GM23338 (cell line): ENCODE data around the gene RHBDD1.

Experiments
- CTCF ChIP-seq, 2 experiments: fragments of 200-600 bp in 1 of 2; sonication (generic) in 1 of 2; conservative IDR thresholded peaks; 2 replicates each; pipeline versions ENCODE4 v1.5.1 to v1.6.1; 2016 to 2017; ENCODE audit warnings: antibody characterized with exemption in 2 of 2, low read depth in 2 of 2, mild to moderate bottlenecking in 2 of 2, moderate library complexity in 1 of 2
- EZH2phosphoT487 ChIP-seq: fragments of 200-600 bp; sonication (generic); IDR thresholded peaks from one replicate; pipeline ENCODE4 v1.8.1; 2018; ENCODE audit warnings: antibody characterized with exemption; ENCODE audit not compliant: unreplicated experiment
- JUNB ChIP-seq: IDR thresholded peaks from one replicate; pipeline ENCODE4 v1.6.1; 2016; ENCODE audit warnings: antibody characterized with exemption; ENCODE audit not compliant: unreplicated experiment

- TF ChIP-seq CTCF (conservative IDR thresholded peaks at IDR 0.05; ENCODE audit: low read depth in 2 of 2) (no peak), EZH2phosphoT487 (no peak), JUNB (no peak)
Observed at GRCh38 chr2:226963528-226963927, 127.7 kb downstream of the RHBDD1 start.
